ENCODE measurements around the gene TBC1D5. TPM values are rescaled to one million over a fixed set of nuclear protein-coding genes. Genes with fewer than 3 reads are reported as not detected.
"Not testable (repeated sequence)": the region's sequence is repeated elsewhere in the genome, so short reads cannot be mapped to it uniquely, and the experiment has no call there.

The TBC1D5 gene
- total RNA-seq, 2 experiments from 2014 or later = 54.4 to 57.2 TPM

GRCh38 chr3:17632401-17633100 lies 109.9 kb downstream of the TBC1D5 start:
- peak; percentile 12 for DNase-seq
- no peaks in the 10 kb centered on the region for H3K27me3 Mint-ChIP-seq (ENCODE audit: low read depth)
- CTCF ChIA-PET = no interaction called here
- peaks cover 5% of the 10 kb centered on the region for H3K36me3 Mint-ChIP-seq (ENCODE audit: low read depth)
- H3K27ac Mint-ChIP-seq = no peak overlapping the region
- no peak overlapping the region for H3K4me3 Mint-ChIP-seq
- H3K9me3 Mint-ChIP-seq = no peaks in the 10 kb centered on the region
- H3K4me1 Mint-ChIP-seq (ENCODE audit: low read depth) = peaks cover 13% of the 10 kb centered on the region
- intact Hi-C loops (cut with micrococcal nuclease) = no loop called here

- DNase-seq = no peak
- no peak overlapping the region for H3K27ac Mint-ChIP-seq
- no peaks in the 10 kb centered on the region for H3K9me3 Mint-ChIP-seq
- H3K4me3 Mint-ChIP-seq = no peak overlapping the region
- peaks cover 5% of the 10 kb centered on the region for H3K36me3 Mint-ChIP-seq (ENCODE audit: low read depth)
- no peaks in the 10 kb centered on the region for H3K27me3 Mint-ChIP-seq (ENCODE audit: low read depth)
- peaks cover 16% of the 10 kb centered on the region for H3K4me1 Mint-ChIP-seq (ENCODE audit: low read depth)
- intact Hi-C loops (cut with micrococcal nuclease) = no loop called here
- CTCF ChIA-PET = no interaction called here
Observed at GRCh38 chr3:17631609-17632008, 110.8 kb downstream of the TBC1D5 start.

- Mint-ChIP-seq H3K4me1 (ENCODE audit: low read depth) (peaks cover 14% of the 10 kb centered on the region), H3K4me3 (no peak overlapping the region), H3K27ac (no peak overlapping the region), H3K9me3 (no peaks in the 10 kb centered on the region), H3K27me3 (ENCODE audit: low read depth) (no peaks in the 10 kb centered on the region), H3K36me3 (ENCODE audit: low read depth) (peaks cover 2% of the 10 kb centered on the region)
- CTCF ChIA-PET = interaction anchor here (0.6 to 1.3 kb wide), 2 partner anchors 16 to 1034 kb away, joined by 3 read pairs; no protein-coding TSS in a partner anchor
- intact Hi-C loops (cut with micrococcal nuclease) = no loop called here
- no peak for DNase-seq
Observed at GRCh38 chr3:17629400-17629799, 113.0 kb downstream of the TBC1D5 start.

- intact Hi-C loops (cut with micrococcal nuclease) = no loop called here
- H3K27me3 Mint-ChIP-seq (ENCODE audit: low read depth) = no peaks in the 10 kb centered on the region
- H3K27ac Mint-ChIP-seq = no peak overlapping the region
- CTCF ChIA-PET = no interaction called here
- H3K9me3 Mint-ChIP-seq = no peaks in the 10 kb centered on the region
- no peak overlapping the region for H3K4me3 Mint-ChIP-seq
- peaks cover 11% of the 10 kb centered on the region for H3K36me3 Mint-ChIP-seq (ENCODE audit: low read depth)
- no peak for DNase-seq
- H3K4me1 Mint-ChIP-seq (ENCODE audit: low read depth) = peaks cover 5% of the 10 kb centered on the region
Observed at GRCh38 chr3:17626395-17626794, 116.0 kb downstream of the TBC1D5 start.

GRCh38 chr3:17625133-17625532 lies 117.3 kb downstream of the TBC1D5 start:
- H3K36me3 Mint-ChIP-seq (ENCODE audit: low read depth) = peaks cover 16% of the 10 kb centered on the region
- no peaks in the 10 kb centered on the region for H3K27me3 Mint-ChIP-seq (ENCODE audit: low read depth)
- no peak overlapping the region for H3K27ac Mint-ChIP-seq
- peaks cover 3% of the 10 kb centered on the region for H3K4me1 Mint-ChIP-seq (ENCODE audit: low read depth)
- no peaks in the 10 kb centered on the region for H3K9me3 Mint-ChIP-seq
- CTCF ChIA-PET = no interaction called here
- DNase-seq = no peak
- intact Hi-C loops (cut with micrococcal nuclease) = no loop called here
- no peak overlapping the region for H3K4me3 Mint-ChIP-seq

GRCh38 chr3:17623464-17623863 lies 119.0 kb downstream of the TBC1D5 start:
- Mint-ChIP-seq H3K36me3 (ENCODE audit: low read depth) (peaks cover 27% of the 10 kb centered on the region), H3K27ac (no peak overlapping the region), H3K9me3 (no peaks in the 10 kb centered on the region), H3K4me3 (no peak overlapping the region), H3K27me3 (ENCODE audit: low read depth) (no peaks in the 10 kb centered on the region), H3K4me1 (ENCODE audit: low read depth) (peaks cover 3% of the 10 kb centered on the region)
- no peak for DNase-seq
- CTCF ChIA-PET = no interaction called here
- intact Hi-C loops (cut with micrococcal nuclease) = no loop called here

GRCh38 chr3:17619968-17620367 lies 122.5 kb downstream of the TBC1D5 start:
- Mint-ChIP-seq H3K27me3 (ENCODE audit: low read depth) (no peaks in the 10 kb centered on the region), H3K4me3 (no peak overlapping the region), H3K36me3 (ENCODE audit: low read depth) (peaks cover 50% of the 10 kb centered on the region), H3K4me1 (ENCODE audit: low read depth) (no peaks in the 10 kb centered on the region), H3K9me3 (peaks cover 13% of the 10 kb centered on the region), H3K27ac (no peak overlapping the region)
- CTCF ChIA-PET = no interaction called here
- intact Hi-C loops (cut with micrococcal nuclease) = no loop called here
- DNase-seq = no peak

GRCh38 chr3:17613017-17613416 lies 129.4 kb downstream of the TBC1D5 start:
- DNase-seq; H3K4me3 Mint-ChIP-seq; CTCF ChIA-PET; H3K27ac Mint-ChIP-seq; H3K4me1 Mint-ChIP-seq (ENCODE audit: low read depth); H3K27me3 Mint-ChIP-seq (ENCODE audit: low read depth); intact Hi-C loops (cut with micrococcal nuclease): not testable (repeated sequence)
- Mint-ChIP-seq H3K36me3 (ENCODE audit: low read depth) (peaks cover 34% of the 10 kb centered on the region), H3K9me3 (peaks cover 25% of the 10 kb centered on the region)

GRCh38 chr3:17607905-17608304 lies 134.5 kb downstream of the TBC1D5 start:
- DNase-seq = no peak
- intact Hi-C loops (cut with micrococcal nuclease) = no loop called here
- CTCF ChIA-PET = interaction anchor here (0.7 kb wide), 1 partner anchor 461 kb away, joined by 3 read pairs; no protein-coding TSS in a partner anchor
- H3K27me3 Mint-ChIP-seq (ENCODE audit: low read depth) = no peaks in the 10 kb centered on the region
- H3K36me3 Mint-ChIP-seq (ENCODE audit: low read depth) = peaks cover 11% of the 10 kb centered on the region
- no peak overlapping the region for H3K4me3 Mint-ChIP-seq
- H3K27ac Mint-ChIP-seq = no peak overlapping the region
- peaks cover 7% of the 10 kb centered on the region for H3K4me1 Mint-ChIP-seq (ENCODE audit: low read depth)
- H3K9me3 Mint-ChIP-seq = peaks cover 6% of the 10 kb centered on the region

GRCh38 chr3:17605934-17606333 lies 136.5 kb downstream of the TBC1D5 start:
- no peak for DNase-seq
- no peak overlapping the region for H3K27ac Mint-ChIP-seq
- no peak overlapping the region for H3K4me3 Mint-ChIP-seq
- peaks cover 7% of the 10 kb centered on the region for H3K4me1 Mint-ChIP-seq (ENCODE audit: low read depth)
- intact Hi-C loops (cut with micrococcal nuclease) = no loop called here
- peaks cover 9% of the 10 kb centered on the region for H3K9me3 Mint-ChIP-seq
- CTCF ChIA-PET = no interaction called here
- H3K36me3 Mint-ChIP-seq (ENCODE audit: low read depth) = peaks cover 11% of the 10 kb centered on the region
- H3K27me3 Mint-ChIP-seq (ENCODE audit: low read depth) = no peaks in the 10 kb centered on the region

GRCh38 chr3:17605032-17605431 lies 137.4 kb downstream of the TBC1D5 start:
- Mint-ChIP-seq H3K27ac (no peak overlapping the region), H3K9me3 (peaks cover 10% of the 10 kb centered on the region), H3K36me3 (ENCODE audit: low read depth) (peaks cover 9% of the 10 kb centered on the region), H3K4me3 (no peak overlapping the region), H3K27me3 (ENCODE audit: low read depth) (no peaks in the 10 kb centered on the region), H3K4me1 (ENCODE audit: low read depth) (peaks cover 7% of the 10 kb centered on the region)
- DNase-seq = no peak
- CTCF ChIA-PET = interaction anchor here (0.5 kb wide), 1 partner anchor 487 kb away, joined by 5 read pairs; no protein-coding TSS in a partner anchor
- intact Hi-C loops (cut with micrococcal nuclease) = no loop called here

- Mint-ChIP-seq H3K27me3 (ENCODE audit: low read depth) (no peaks in the 10 kb centered on the region), H3K4me1 (ENCODE audit: low read depth) (peaks cover 12% of the 10 kb centered on the region), H3K27ac (no peak overlapping the region), H3K36me3 (ENCODE audit: low read depth) (peaks cover 12% of the 10 kb centered on the region), H3K4me3 (no peak overlapping the region), H3K9me3 (peaks cover 16% of the 10 kb centered on the region)
- intact Hi-C loops (cut with micrococcal nuclease) = no loop called here
- CTCF ChIA-PET = interaction anchor here (0.7 kb wide), 1 partner anchor 122 kb away, joined by 4 read pairs; no protein-coding TSS in a partner anchor
- DNase-seq = no peak
Observed at GRCh38 chr3:17602126-17602525, 140.3 kb downstream of the TBC1D5 start.

GRCh38 chr3:17592956-17593355 lies 149.5 kb downstream of the TBC1D5 start:
- H3K27ac Mint-ChIP-seq = no peak overlapping the region
- CTCF ChIA-PET = no interaction called here
- peaks cover 12% of the 10 kb centered on the region for H3K9me3 Mint-ChIP-seq

More at GRCh38 chr3:17592956-17593355, 149.5 kb downstream of the TBC1D5 start:
- Mint-ChIP-seq H3K27me3 (ENCODE audit: low read depth) (no peaks in the 10 kb centered on the region), H3K36me3 (ENCODE audit: low read depth) (peaks cover 43% of the 10 kb centered on the region), H3K4me1 (ENCODE audit: low read depth) (peaks cover 2% of the 10 kb centered on the region), H3K4me3 (no peak overlapping the region)
- intact Hi-C loops (cut with micrococcal nuclease) = no loop called here
- no peak for DNase-seq

Data from activated naive CD4-positive, alpha-beta T cell treated with anti-CD3 and anti-CD28 coated beads for 36 hours (primary cell).